ENCODE measurements around the gene FMN1.

The FMN1 gene

DNA sequence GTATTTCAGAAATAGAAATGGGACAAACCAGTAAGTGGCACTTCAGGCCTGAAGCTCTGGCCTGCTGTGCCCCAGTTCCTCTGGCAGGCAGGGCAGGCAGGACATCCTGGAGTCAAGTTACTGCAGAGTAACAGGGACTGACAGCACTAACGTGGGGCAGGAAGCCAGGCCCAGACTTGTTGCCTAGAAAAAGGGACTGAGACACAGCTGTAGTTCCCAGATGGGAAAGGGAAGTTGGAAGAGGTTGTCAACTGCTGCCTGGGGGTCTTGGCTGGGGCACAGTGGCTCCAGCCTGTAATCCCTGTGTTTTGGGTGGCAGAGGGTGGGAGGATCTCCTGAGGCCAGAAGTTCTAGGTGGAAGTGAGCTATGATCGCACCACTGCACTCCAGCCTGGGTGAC lies 171.9 kb downstream of the FMN1 start:
- Mint-ChIP-seq H3K4me1 (no peaks in the 10 kb centered on the region), H3K27me3 (peaks cover 2% of the 10 kb centered on the region), H3K4me3 (no peak overlapping the region), H3K36me3 (no peaks in the 10 kb centered on the region), H3K9me3 (no peaks in the 10 kb centered on the region), H3K27ac (no peak overlapping the region)

DNA sequence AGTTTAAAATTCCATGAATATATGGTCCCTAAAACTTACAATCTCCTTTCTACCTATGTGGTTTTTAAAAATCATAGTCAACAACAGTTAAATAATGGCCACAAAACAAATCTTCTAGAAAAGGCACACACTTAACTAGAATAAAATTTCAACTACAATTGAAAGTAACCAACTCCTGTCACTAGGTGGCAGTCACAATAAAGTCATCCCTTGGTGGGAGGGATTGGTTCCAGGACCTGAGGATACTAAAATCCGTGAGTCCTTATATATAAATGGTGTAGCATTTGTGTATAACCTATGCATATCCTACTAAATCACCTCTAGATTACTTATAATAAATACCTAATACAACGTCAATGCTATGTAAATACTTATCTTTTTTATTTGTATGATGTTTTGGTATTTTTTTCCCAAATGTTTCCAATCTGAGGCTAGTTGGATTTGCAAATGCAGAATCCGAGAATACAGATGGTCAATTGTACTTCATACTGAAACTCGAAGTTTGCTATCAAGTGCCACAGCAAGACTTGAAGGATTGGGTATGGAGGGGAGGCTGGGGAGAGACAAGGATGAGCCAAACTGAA lies 172.6 kb downstream of the FMN1 start:
- Mint-ChIP-seq H3K9me3 (no peaks in the 10 kb centered on the region), H3K36me3 (no peaks in the 10 kb centered on the region), H3K4me3 (no peak overlapping the region), H3K27me3 (peaks cover 2% of the 10 kb centered on the region), H3K27ac (no peak overlapping the region), H3K4me1 (no peaks in the 10 kb centered on the region)

DNA sequence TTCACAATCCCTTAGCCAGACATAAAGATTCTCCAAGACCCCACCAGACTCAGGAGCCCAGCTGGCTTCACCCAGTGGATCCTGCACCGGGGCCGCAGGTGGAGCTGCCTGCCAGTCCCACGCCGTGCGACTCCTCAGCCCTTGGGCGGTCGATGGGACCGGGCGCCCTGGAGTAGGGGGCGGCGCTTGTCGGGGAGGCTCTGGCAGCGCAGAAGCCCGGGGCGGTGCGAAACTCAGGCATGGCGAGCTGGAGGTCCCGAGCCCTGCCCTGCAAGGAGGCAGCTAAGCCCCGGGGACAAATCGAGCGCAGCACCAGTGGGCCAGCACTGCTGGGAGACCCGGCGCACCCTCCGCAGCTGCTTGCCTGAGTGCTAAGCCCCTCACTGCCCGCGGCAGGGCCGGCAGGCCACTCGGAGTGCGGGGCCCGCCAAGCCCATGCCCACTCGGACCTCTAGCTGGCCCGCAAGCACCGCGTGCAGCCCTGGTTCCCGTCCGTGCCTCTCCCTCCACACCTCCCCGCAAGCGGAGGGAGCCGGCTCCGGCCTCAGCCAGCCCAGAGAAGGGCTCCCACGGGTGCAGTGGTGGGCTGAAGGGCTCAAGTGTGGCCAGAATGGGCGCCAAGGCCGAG lies 175.0 kb downstream of the FMN1 start:
- Mint-ChIP-seq H3K4me1 (no peaks in the 10 kb centered on the region), H3K36me3 (no peaks in the 10 kb centered on the region), H3K27me3 (peaks cover 4% of the 10 kb centered on the region), H3K27ac (no peak overlapping the region), H3K4me3 (no peak overlapping the region), H3K9me3 (no peaks in the 10 kb centered on the region)

DNA sequence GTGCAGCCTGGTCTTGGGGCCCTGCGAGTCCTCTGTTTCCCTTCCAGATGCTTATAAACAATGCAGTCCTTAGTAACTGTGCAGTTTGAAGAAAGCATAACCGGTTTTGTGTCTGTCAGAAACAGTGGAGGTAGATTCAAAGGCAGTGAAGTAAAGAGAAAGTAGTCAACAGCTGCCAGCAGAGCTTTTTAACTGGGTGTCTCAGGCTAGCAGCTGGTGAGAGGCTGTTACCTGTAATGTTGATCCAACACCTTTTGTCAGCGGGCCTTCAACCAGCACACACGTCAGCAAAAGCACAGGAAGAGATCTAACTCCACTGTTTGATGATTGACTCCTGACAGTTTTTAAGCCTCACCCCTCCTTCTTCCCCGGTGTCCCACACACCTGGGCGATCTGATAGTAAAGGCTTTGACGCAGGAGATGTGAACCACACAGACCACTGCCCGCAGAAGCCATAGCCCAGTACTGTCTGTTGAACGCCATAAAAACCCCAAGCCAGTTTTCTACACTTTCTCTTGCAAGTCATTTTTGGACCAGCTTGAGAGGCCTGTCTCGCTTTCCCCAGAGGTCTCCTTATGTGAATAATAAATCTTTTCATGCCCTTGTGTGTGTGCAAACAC lies 178.0 kb downstream of the FMN1 start:
- Mint-ChIP-seq H3K27ac (no peak overlapping the region), H3K9me3 (no peaks in the 10 kb centered on the region), H3K27me3 (peaks cover 2% of the 10 kb centered on the region), H3K4me3 (no peak overlapping the region), H3K36me3 (no peaks in the 10 kb centered on the region), H3K4me1 (no peaks in the 10 kb centered on the region)

DNA sequence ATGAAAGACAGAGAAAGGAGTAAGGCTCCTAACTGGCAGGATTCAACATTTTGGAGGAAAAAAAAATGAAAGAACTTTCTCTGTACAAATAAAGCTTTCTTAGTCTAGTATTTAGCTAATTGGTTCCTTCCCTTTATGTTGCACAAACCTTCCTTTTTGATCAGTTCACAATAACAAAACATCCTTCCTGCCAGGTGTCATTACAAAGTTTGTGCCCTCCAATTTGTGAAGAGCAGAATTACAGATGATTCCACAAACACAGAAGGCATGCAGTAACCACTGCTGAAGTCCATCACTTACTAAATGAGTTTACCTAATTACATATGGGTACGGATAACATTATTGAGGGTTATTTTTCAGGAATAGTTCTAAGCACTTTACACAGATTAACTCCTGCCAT lies 179.9 kb downstream of the FMN1 start:
- Mint-ChIP-seq H3K36me3 (no peaks in the 10 kb centered on the region), H3K27me3 (peaks cover 3% of the 10 kb centered on the region), H3K27ac (no peak overlapping the region)

DNA sequence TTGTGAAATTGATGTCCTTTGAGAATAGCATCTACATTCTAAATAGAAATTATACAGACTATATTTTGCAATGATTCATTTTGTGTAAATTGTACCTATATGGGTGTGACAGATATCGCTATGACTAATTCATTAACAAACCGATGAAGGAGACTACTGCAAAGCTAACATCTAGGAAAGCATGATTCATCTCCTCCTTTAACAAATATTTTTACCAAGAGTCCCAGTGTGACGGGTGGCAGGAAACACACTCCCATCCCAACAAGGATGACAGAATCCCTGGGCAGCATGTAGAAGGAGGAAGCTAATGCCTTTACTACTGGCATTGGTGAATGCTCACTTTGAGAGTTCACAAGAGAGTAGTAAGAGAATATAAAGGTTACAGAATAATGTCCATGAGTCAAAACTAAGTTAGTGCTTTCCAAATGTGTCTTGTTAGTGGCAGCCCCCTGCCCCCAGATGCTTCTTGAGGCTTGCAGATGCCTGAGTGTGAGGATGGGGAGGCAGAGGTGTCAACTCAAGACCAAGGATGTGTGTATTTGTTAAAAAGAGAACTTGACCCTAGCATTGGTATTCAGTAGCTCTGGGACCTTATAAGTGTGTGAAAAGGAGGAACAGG lies 180.6 kb downstream of the FMN1 start:
- no peaks in the 10 kb centered on the region for H3K9me3 Mint-ChIP-seq
- H3K4me3 Mint-ChIP-seq: no peak overlapping the region
- H3K36me3 Mint-ChIP-seq: no peaks in the 10 kb centered on the region
- H3K4me1 Mint-ChIP-seq: no peaks in the 10 kb centered on the region
- H3K27me3 Mint-ChIP-seq: peaks cover 8% of the 10 kb centered on the region
- H3K27ac Mint-ChIP-seq: no peak overlapping the region

More for the DNA sequence above, 179.9 kb downstream of the FMN1 start:
- Mint-ChIP-seq H3K4me1 (no peaks in the 10 kb centered on the region), H3K9me3 (no peaks in the 10 kb centered on the region), H3K4me3 (no peak overlapping the region)

DNA sequence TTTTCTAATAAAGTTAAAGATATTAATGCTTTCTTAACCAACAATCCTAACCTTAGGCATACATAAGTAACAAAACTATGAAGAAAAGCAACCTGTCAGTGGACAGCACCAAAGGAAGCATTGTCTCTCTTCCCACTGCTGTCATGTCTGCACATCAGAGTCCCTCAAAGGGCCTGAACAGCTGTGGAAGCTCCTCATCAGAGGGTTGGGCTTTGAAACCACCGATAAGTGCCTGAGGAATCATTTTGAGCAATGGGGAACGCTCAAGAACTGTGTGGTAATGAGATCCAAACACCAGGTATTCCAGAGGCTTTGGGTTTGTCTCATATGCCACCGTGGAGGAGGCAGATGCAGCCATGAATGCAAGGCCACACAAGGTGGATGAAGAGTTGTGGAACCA lies 182.5 kb downstream of the FMN1 start:
- no peaks in the 10 kb centered on the region for H3K9me3 Mint-ChIP-seq
- no peaks in the 10 kb centered on the region for H3K4me1 Mint-ChIP-seq
- H3K27me3 Mint-ChIP-seq: peaks cover 10% of the 10 kb centered on the region
- H3K36me3 Mint-ChIP-seq: no peaks in the 10 kb centered on the region
- H3K4me3 Mint-ChIP-seq: no peak overlapping the region
- H3K27ac Mint-ChIP-seq: no peak overlapping the region

DNA sequence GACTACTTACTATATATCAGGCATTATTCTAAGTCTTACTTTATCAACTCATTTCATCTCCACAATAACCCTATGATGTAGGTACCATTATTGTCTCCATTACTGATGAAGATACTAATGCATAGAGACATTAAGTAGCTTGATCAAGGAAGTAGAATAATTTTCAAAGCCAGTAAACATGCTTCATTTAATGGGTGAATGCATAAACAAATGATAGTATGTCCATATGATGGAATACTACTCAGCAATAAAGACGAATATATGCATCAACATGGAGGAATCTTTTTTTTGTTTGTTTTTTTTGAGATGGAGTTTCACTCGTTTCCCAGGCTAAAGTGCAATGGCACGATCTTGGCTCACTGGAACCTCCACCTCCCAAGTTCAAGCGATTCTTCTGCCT lies 184.9 kb downstream of the FMN1 start:
- H3K4me3 Mint-ChIP-seq: no peak overlapping the region
- peaks cover 18% of the 10 kb centered on the region for H3K27me3 Mint-ChIP-seq
- no peaks in the 10 kb centered on the region for H3K36me3 Mint-ChIP-seq
- no peak overlapping the region for H3K27ac Mint-ChIP-seq
- no peaks in the 10 kb centered on the region for H3K4me1 Mint-ChIP-seq
- no peaks in the 10 kb centered on the region for H3K9me3 Mint-ChIP-seq

DNA sequence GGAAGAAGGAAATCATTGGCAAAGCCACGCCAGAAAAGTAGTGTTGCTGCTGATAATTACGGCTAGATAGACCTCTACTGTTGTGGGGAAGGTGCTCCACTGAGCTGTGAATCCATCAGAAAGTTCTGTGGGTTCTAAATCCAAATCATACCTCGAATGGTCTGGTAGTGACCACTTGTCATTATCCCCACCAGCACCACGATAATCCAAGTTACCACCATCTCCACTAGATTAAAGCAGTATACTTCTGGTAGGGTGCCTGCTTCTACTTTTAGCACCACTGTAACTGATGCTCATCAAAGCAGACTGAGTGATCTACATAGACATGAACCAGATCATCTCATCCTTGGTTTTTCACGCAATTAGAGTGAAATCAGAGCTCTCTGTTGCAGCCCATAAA lies 185.5 kb downstream of the FMN1 start:
- no peaks in the 10 kb centered on the region for H3K4me1 Mint-ChIP-seq
- no peak overlapping the region for H3K4me3 Mint-ChIP-seq
- H3K27me3 Mint-ChIP-seq: peaks cover 18% of the 10 kb centered on the region
- H3K27ac Mint-ChIP-seq: no peak overlapping the region
- no peaks in the 10 kb centered on the region for H3K36me3 Mint-ChIP-seq
- no peaks in the 10 kb centered on the region for H3K9me3 Mint-ChIP-seq

DNA sequence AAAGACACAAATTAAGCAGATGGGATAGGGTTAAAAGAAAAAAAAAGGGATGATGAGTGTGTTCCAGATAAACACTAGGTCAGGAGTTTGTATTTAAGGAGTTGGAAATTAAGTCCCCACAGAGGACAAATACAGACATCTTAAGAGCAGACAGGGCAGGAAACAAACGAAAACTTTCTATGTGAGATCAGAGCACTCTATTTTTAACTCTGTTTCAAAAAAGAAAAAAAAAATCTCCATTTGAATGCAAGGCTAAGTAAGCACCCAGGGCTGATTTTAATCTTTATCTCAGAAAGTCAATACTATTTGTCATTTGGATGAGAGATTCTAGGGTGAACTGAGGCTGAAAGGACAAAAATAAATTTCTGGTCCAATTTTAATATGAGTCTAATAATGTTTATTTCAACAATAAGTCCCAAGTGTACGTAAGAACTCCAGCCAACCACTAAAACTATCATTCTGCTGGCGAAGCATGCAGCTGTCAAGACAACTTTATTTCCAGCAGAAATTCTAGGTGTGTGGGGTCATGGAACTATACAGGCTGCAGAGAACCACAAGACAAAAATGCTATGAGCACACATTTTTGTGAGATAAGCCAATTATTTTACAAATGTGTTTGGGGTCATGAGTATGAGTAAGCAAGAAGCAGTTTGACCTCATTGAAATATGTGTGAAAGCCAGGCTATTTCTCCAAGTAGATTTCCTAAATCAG lies 186.1 kb downstream of the FMN1 start:
- H3K9me3 Mint-ChIP-seq: no peaks in the 10 kb centered on the region
- no peak overlapping the region for H3K4me3 Mint-ChIP-seq
- H3K27ac Mint-ChIP-seq: no peak overlapping the region

DNA sequence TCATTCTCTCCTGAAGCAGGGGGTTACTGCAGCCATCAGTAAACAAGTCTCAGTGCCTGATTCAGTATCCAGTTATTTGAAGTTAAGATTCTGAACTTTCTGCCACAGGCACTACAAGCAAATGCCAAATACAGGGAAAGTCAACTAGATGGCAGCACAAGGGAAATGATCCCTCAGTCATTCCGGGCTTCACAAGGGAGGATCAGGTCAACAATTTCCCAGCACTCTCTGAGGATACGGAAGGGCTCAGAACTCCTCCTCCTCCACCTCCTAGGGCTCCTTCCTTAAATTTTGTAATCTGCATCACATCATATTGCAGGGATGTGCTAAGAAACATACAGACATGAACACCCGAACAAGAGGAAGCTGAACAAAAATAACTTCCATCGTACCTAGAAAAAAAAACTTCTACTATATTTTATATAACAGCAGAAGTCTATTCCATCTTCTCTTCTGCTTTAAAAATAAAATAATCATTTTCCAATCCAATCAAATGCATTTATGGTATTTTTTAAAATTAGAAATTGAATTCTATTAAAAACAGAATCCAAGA lies 187.1 kb downstream of the FMN1 start:
- no peaks in the 10 kb centered on the region for H3K36me3 Mint-ChIP-seq
- H3K9me3 Mint-ChIP-seq: no peaks in the 10 kb centered on the region
- H3K27ac Mint-ChIP-seq: no peak overlapping the region
- H3K4me1 Mint-ChIP-seq: no peaks in the 10 kb centered on the region
- H3K27me3 Mint-ChIP-seq: peaks cover 20% of the 10 kb centered on the region
- no peak overlapping the region for H3K4me3 Mint-ChIP-seq

More for the DNA sequence above, 186.1 kb downstream of the FMN1 start:
- Mint-ChIP-seq H3K36me3 (no peaks in the 10 kb centered on the region), H3K4me1 (no peaks in the 10 kb centered on the region), H3K27me3 (peaks cover 18% of the 10 kb centered on the region)

DNA sequence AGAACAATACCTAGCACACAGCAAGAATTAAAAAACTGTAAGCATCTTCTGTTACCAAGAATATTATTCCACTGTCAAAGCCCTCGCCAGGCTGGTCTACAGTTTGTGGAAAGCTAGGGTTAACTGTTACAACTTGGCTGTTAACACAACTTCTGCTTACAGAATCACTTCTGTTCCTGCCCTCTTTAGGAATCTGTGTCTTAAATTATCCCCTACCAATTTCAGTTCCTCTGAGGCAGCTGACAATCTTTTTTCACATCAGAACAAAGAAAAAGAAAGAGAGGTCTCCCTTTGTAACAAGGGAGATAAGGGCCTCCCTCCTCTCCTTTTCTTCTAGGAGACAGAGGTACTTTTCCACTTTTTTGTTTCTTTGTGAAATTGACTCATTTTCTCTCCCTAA lies 188.9 kb downstream of the FMN1 start:
- Mint-ChIP-seq H3K36me3 (no peaks in the 10 kb centered on the region), H3K4me3 (no peak overlapping the region), H3K27ac (no peak overlapping the region), H3K9me3 (no peaks in the 10 kb centered on the region), H3K4me1 (no peaks in the 10 kb centered on the region), H3K27me3 (peaks cover 21% of the 10 kb centered on the region)

DNA sequence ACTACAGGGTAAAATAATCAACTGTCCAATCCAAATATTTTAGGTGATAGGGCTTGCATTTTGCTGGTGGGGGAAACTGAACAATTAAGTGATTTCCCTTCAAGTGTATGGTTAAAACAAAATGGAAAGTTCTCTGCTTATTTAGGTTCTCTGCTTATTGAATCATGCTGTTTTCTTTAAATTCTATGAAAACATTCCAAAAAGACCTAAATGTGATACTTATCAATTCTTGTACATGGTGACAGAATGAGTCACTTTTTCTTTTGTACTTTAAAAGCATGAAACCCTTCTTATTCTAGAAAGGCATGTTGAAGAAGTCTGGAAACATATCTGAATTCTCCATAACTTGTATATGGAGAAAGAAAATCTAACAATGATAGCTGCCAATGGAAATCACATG lies 192.6 kb downstream of the FMN1 start:
- H3K27me3 Mint-ChIP-seq: peaks cover 23% of the 10 kb centered on the region
- no peaks in the 10 kb centered on the region for H3K36me3 Mint-ChIP-seq
- no peak overlapping the region for H3K4me3 Mint-ChIP-seq
- no peak overlapping the region for H3K27ac Mint-ChIP-seq
- H3K9me3 Mint-ChIP-seq: no peaks in the 10 kb centered on the region
- no peaks in the 10 kb centered on the region for H3K4me1 Mint-ChIP-seq

DNA sequence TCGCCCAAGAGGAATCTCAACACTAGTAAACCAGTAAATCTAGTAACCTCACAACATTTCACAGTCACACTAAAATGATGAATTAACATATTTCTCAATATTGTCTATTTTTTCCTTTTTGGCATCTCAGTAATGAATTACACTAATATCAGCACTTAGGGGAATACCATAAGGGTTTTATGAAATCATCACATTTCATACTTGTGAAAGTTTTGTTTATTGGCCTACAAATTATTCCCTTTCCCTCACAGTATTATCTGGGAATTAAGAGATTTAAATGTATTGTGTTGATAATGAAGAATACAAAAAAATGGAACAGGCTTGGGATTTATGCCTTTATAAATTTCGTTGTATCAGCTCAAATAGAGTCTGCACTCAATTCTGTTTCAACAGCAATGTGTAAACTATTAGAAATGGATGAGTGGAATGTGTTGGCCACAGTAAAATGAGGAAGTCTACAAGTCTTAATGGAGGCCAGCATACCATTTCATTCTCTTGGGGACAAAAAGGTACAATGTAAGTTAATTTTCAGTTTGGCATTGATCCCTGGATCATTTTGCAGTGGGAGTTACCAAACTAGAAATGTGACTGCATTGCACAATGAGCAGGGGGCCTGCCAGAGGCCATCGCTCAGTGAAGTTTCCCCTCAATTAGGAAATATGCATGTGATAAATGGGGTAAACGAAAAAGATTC lies 195.4 kb downstream of the FMN1 start:
- Mint-ChIP-seq H3K27ac (no peak overlapping the region), H3K27me3 (peaks cover 13% of the 10 kb centered on the region), H3K4me1 (no peaks in the 10 kb centered on the region), H3K4me3 (no peak overlapping the region), H3K36me3 (no peaks in the 10 kb centered on the region), H3K9me3 (no peaks in the 10 kb centered on the region)

DNA sequence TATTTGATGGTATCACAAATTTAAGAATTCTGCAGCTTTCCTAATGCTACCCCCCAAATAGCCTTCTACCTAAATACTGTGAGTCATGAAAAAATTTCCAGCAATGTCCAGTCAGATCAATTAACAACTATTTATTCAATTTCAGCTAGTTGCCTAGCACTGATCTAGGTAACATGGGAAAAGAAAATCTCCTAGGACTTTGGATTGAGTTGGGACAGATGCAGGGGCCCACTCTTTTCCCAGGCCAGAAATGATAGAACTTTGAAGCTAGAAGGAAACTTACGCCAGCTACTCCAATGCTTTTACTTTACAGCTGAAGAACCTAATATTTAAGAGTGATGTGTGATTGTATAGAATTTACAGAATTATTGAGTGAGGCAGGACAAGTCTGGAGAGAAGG lies 196.3 kb downstream of the FMN1 start:
- H3K9me3 Mint-ChIP-seq: no peaks in the 10 kb centered on the region
- H3K36me3 Mint-ChIP-seq: no peaks in the 10 kb centered on the region
- no peak overlapping the region for H3K4me3 Mint-ChIP-seq
- H3K27ac Mint-ChIP-seq: no peak overlapping the region
- H3K27me3 Mint-ChIP-seq: peaks cover 13% of the 10 kb centered on the region
- H3K4me1 Mint-ChIP-seq: no peaks in the 10 kb centered on the region
